IMR-90 (cell line): Measurements from ENCODE around the gene NAT10. TPM values are rescaled to one million over a fixed set of nuclear protein-coding genes. Genes with fewer than 3 reads are reported as not detected.

Source experiments
- ATAC-seq: fragments of 200-7000 bp; cut with Tn5 transposase; 2 replicates; pipeline ENCODE4 v1.9.1; 2020; ENCODE audit warnings: low read depth, mild to moderate bottlenecking, moderate library complexity
- BruUV-seq: library from RNA; stranded (reverse); fragments of 400-500 nt; replicated peaks from 2 replicates; lab custom pipeline; 2021; lab: Mats Ljungman, UMichigan
- CTCF ChIA-PET: fragments of 300-600 bp; formaldehyde crosslinking; extraction: SDS; loops from one replicate; lab custom pipeline; 2021; ENCODE audit warnings: antibody characterized with exemption; lab: Yijun Ruan, JAX
- POLR2A ChIA-PET: fragments of 300-600 bp; sonication (Branson Sonifier 250); formaldehyde crosslinking; loops from one replicate; lab custom pipeline; 2022; ENCODE audit warnings: antibody characterized with exemption; ENCODE audit not compliant: unreplicated experiment; lab: Charles Lee
- DNase-seq: peaks from one replicate; pipeline ENCODE4 v3.0.0; 2013
- H2AFZ ChIP-seq: replicated peaks from 2 replicates; pipeline ENCODE3; 2013; ENCODE audit warnings: low read length, mild to moderate bottlenecking; ENCODE audit not compliant: poor library complexity
- H2AK5ac ChIP-seq: 2 replicates; pipeline ENCODE4 v1.6.1; 2013; ENCODE audit warnings: low read depth, low read length, inconsistent platforms
- H2AK9ac ChIP-seq: replicated peaks from 2 replicates; pipeline ENCODE3; 2013; ENCODE audit warnings: mild to moderate bottlenecking, low read depth, low read length, moderate library complexity; ENCODE audit not compliant: poor library complexity
- H2BK120ac ChIP-seq: 2 replicates; pipeline ENCODE4 v1.6.1; 2013; ENCODE audit warnings: low read depth, low read length, inconsistent platforms
- H2BK15ac ChIP-seq: 3 replicates; pipeline ENCODE4 v1.6.1; 2013; ENCODE audit warnings: low read depth, low read length, inconsistent platforms
- H2BK20ac ChIP-seq: 2 replicates; pipeline ENCODE4 v1.6.1; 2013; ENCODE audit warnings: low read depth, mild to moderate bottlenecking, inconsistent platforms, low read length, moderate library complexity
- H2BK5ac ChIP-seq: 2 replicates; pipeline ENCODE4 v1.6.1; 2013; ENCODE audit warnings: mild to moderate bottlenecking, low read depth, low read length, inconsistent platforms; ENCODE audit not compliant: poor library complexity, severe bottlenecking
- H3K14ac ChIP-seq: replicated peaks from 2 replicates; pipeline ENCODE4 v1.6.1; 2013; ENCODE audit warnings: low read depth, low read length, inconsistent platforms
- H3K18ac ChIP-seq: 2 replicates; pipeline ENCODE4 v1.6.1; 2013; ENCODE audit warnings: low read depth, low read length, control low read depth
- H3K23ac ChIP-seq: 2 replicates; pipeline ENCODE4 v1.6.1; 2013; ENCODE audit warnings: low read depth, low read length, inconsistent platforms
- H3K27ac ChIP-seq: 2 replicates; pipeline ENCODE4 v1.5.1; 2013; ENCODE audit warnings: mild to moderate bottlenecking, control low read depth, low read length; ENCODE audit not compliant: insufficient read depth
- H3K27me3 ChIP-seq: 2 replicates; pipeline ENCODE4 v1.6.1; 2013; ENCODE audit warnings: low read length; ENCODE audit not compliant: control insufficient read depth, insufficient read depth
- H3K36me3 ChIP-seq: 2 replicates; pipeline ENCODE4 v1.6.1; 2013; ENCODE audit warnings: low read length, mixed read lengths; ENCODE audit not compliant: control insufficient read depth, insufficient read depth
- H3K4ac ChIP-seq: 2 replicates; pipeline ENCODE4 v1.6.1; 2013; ENCODE audit warnings: low read depth, low read length, inconsistent platforms
- H3K4me1 ChIP-seq: 2 replicates; pipeline ENCODE4 v1.6.1; 2013; ENCODE audit warnings: low read length, mixed read lengths; ENCODE audit not compliant: control insufficient read depth, insufficient read depth
- H3K4me2 ChIP-seq: 2 replicates; pipeline ENCODE4 v1.6.1; 2013; ENCODE audit warnings: low read depth, mild to moderate bottlenecking, control low read depth, low read length, moderate library complexity
- H3K4me3 ChIP-seq: 2 replicates; pipeline ENCODE4 v1.5.1; 2013; ENCODE audit warnings: low read depth, mild to moderate bottlenecking, control low read depth, low read length, moderate library complexity; ENCODE audit not compliant: insufficient read depth
- H3K56ac ChIP-seq: 2 replicates; pipeline ENCODE4 v1.6.1; 2013; ENCODE audit warnings: low read length, inconsistent platforms; ENCODE audit not compliant: insufficient read depth; ENCODE audit errors: extremely low read depth
- H3K79me1 ChIP-seq, 2 experiments: 2 replicates each; pipeline ENCODE4 v1.6.1; 2013; ENCODE audit warnings: low read length in 2 of 2, inconsistent platforms in 1 of 2, low read depth in 1 of 2
- H3K9ac ChIP-seq: 2 replicates; pipeline ENCODE4 v1.6.1; 2013; ENCODE audit warnings: low read depth, low read length, control low read depth
- H3K9me1 ChIP-seq: 2 replicates; pipeline ENCODE4 v1.6.1; 2013; ENCODE audit warnings: low read length, inconsistent platforms; ENCODE audit not compliant: insufficient read depth
- H3K9me3 ChIP-seq: 2 replicates; pipeline ENCODE4 v1.6.1; 2013; ENCODE audit warnings: low read length; ENCODE audit not compliant: control insufficient read depth, insufficient read depth
- H4K20me1 ChIP-seq: 2 replicates; pipeline ENCODE4 v1.6.1; 2013; ENCODE audit warnings: low read length, inconsistent platforms; ENCODE audit not compliant: insufficient read depth
- H4K5ac ChIP-seq: 2 replicates; pipeline ENCODE4 v1.6.1; 2013; ENCODE audit warnings: mild to moderate bottlenecking, low read depth, low read length, control low read depth
- H4K8ac ChIP-seq, 2 experiments: 2 replicates each; pipeline ENCODE4 v1.6.1; 2013; ENCODE audit warnings: low read depth in 2 of 2, low read length in 2 of 2, control low read depth in 1 of 2, inconsistent platforms in 1 of 2
- H4K91ac ChIP-seq: 2 replicates; pipeline ENCODE4 v1.6.1; 2013; ENCODE audit warnings: low read depth, low read length, inconsistent platforms; ENCODE audit not compliant: insufficient read depth
- BHLHE40 ChIP-seq: fragments of 150-350 bp; IDR thresholded peaks from 2 replicates; pipeline ENCODE4 v1.6.1; 2016; ENCODE audit warnings: mild to moderate bottlenecking, low read depth, low read length
- CEBPB ChIP-seq: IDR thresholded peaks from 2 replicates; pipeline ENCODE4 v1.6.1; 2012; ENCODE audit warnings: low read depth, low read length, improper control_type of control experiment
- CHD1 ChIP-seq: IDR thresholded peaks from 2 replicates; pipeline ENCODE4 v1.6.1; 2012; ENCODE audit warnings: low read depth, low read length, improper control_type of control experiment
- CTCF ChIP-seq: conservative IDR thresholded peaks from 2 replicates; pipeline ENCODE4 v1.5.1; 2012; ENCODE audit warnings: mild to moderate bottlenecking, low read depth, low read length, improper control_type of control experiment
- FOS ChIP-seq: fragments of 150-350 bp; IDR thresholded peaks from 2 replicates; pipeline ENCODE4 v1.6.1; 2016; ENCODE audit warnings: low read depth, low read length
- MAZ ChIP-seq: IDR thresholded peaks from 2 replicates; pipeline ENCODE4 v1.6.1; 2012; ENCODE audit warnings: low read depth, mild to moderate bottlenecking, low read length, improper control_type of control experiment, moderate library complexity, borderline replicate concordance
- NFE2L2 ChIP-seq: fragments of 150-350 bp; IDR thresholded peaks from 2 replicates; pipeline ENCODE4 v1.6.1; 2016; ENCODE audit warnings: low read depth, mild to moderate bottlenecking, low read length
- WGBS, 2 experiments: methylation state at CpG; one replicate each; pipeline versions ENCODE4 v1.1.5 to v1.1.7; 2013; ENCODE audit warnings: missing lambda C conversion rate in 2 of 2; ENCODE audit not compliant: insufficient read length in 1 of 2; ENCODE audit errors: extremely low coverage in 2 of 2; 5-methylcytosine and 5-hydroxymethylcytosine counted together
- dilution Hi-C: fragments of 300-500 bp; cut with HindIII; formaldehyde crosslinking; loops from one replicate; pipeline ENCODE4 v1.14.3; 2018; ENCODE audit warnings: low sequenced_read_pairs; ENCODE audit not compliant: unreplicated experiment
- in situ Hi-C: fragments of 300-500 bp; cut with MboI; formaldehyde crosslinking; loops from 3 replicates; pipeline ENCODE4 v1.14.3; 2019; ENCODE audit warnings: low sequenced_read_pairs, inconsistent platforms, mixed read lengths
- intact Hi-C: fragments of 100-400 bp; cut with micrococcal nuclease; formaldehyde crosslinking; loops from 2 replicates; pipeline ENCODE4 v1.10.0; 2022
- polyA plus RNA-seq, 3 experiments: library from polyadenylated mRNA; depleted of rRNA; stranded (reverse); fragments of >200 nt; gene quantifications; 2 replicates each; pipeline ENCODE4 v1.2.3, GENCODE V29; 2012; ENCODE audit warnings: low replicate concordance in 1 of 3
- total RNA-seq: library from RNA; depleted of rRNA; stranded (reverse); fragments of >200 nt; gene quantifications from 2 replicates; pipeline ENCODE4 v1.2.3, GENCODE V29; 2012
- TF ChIP-seq, protein P1 (sequence below): fragments of 150-350 bp; IDR thresholded peaks from 2 replicates; pipeline ENCODE4 v1.6.1; 2016; ENCODE audit warnings: low read depth, mild to moderate bottlenecking, low read length, moderate library complexity, borderline replicate concordance

The NAT10 gene
- total and polyA plus RNA-seq, 2 of the 4 experiments (the other 2 are of a cell fraction): 28.1 to 34.8 TPM

GRCh38 chr11:34145073-34145472 is 39.6 kb downstream of the NAT10 start:
- no peaks in the 10 kb centered on the region for H4K20me1 ChIP-seq
- CTCF ChIA-PET: no interaction called here
- no peak overlapping the region for H3K23ac ChIP-seq
- no peak for DNase-seq
- H2AK5ac ChIP-seq: no peak overlapping the region
- WGBS, 2 experiments: no CpG with 5 or more reads among the region's 5 CpGs
- no peak overlapping the region for H3K4ac ChIP-seq
- TF ChIP-seq, protein P1, sequence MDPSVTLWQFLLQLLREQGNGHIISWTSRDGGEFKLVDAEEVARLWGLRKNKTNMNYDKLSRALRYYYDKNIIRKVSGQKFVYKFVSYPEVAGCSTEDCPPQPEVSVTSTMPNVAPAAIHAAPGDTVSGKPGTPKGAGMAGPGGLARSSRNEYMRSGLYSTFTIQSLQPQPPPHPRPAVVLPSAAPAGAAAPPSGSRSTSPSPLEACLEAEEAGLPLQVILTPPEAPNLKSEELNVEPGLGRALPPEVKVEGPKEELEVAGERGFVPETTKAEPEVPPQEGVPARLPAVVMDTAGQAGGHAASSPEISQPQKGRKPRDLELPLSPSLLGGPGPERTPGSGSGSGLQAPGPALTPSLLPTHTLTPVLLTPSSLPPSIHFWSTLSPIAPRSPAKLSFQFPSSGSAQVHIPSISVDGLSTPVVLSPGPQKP: no peak
- TF ChIP-seq BHLHE40 (no peak), NFE2L2 (no peak), FOS (no peak), CHD1 (no peak), MAZ (no peak), CEBPB (no peak), CTCF (no peak)
- H2BK120ac ChIP-seq: no peak overlapping the region
- no peak overlapping the region for H3K18ac ChIP-seq
- no peaks in the 10 kb centered on the region; a peak in 1 of 4 replicates for H3K79me1 ChIP-seq
- no peak overlapping the region for H2AFZ ChIP-seq
- H3K27ac ChIP-seq: no peak overlapping the region
- H3K9me3 ChIP-seq: no peaks in the 10 kb centered on the region
- H3K27me3 ChIP-seq: no peaks in the 10 kb centered on the region
- no peak overlapping the region for H3K56ac ChIP-seq
- no peak overlapping the region for H2BK15ac ChIP-seq
- POLR2A ChIA-PET: no interaction called here
- H2BK20ac ChIP-seq: no peak overlapping the region
- no peak overlapping the region for H2AK9ac ChIP-seq
- no peak overlapping the region for H4K8ac ChIP-seq
- no peak for ATAC-seq
- no peak overlapping the region for H3K4me2 ChIP-seq
- in situ Hi-C loops: no loop called here
- no peak overlapping the region for H4K91ac ChIP-seq
- H3K4me3 ChIP-seq: no peak overlapping the region
- no peaks in the 10 kb centered on the region for H3K9me1 ChIP-seq
- no TSS peak for BruUV-seq
- H3K36me3 ChIP-seq: peaks cover 75% of the 10 kb centered on the region
- no peaks in the 10 kb centered on the region for H3K4me1 ChIP-seq
- dilution Hi-C loops: no loop called here
- H3K9ac ChIP-seq: no peak overlapping the region
- no peak overlapping the region for H3K14ac ChIP-seq
- H2BK5ac ChIP-seq: no peak overlapping the region
- intact Hi-C loops: no loop called here
- no peak overlapping the region for H4K5ac ChIP-seq
